GM21576 (cell line): ENCODE measurements around the gene SLC30A7.
"Not testable (repeated sequence)": the region's sequence is repeated elsewhere in the genome, so short reads cannot be mapped to it uniquely, and the experiment has no call there.

Experiments used
- ATAC-seq: cut with Tn5 transposase; IDR thresholded peaks from one replicate; pipeline ENCODE4 v1.9.1; 2021; ENCODE audit warnings: mild to moderate bottlenecking, moderate library complexity; ENCODE audit not compliant: unreplicated experiment

Gene SLC30A7

DNA sequence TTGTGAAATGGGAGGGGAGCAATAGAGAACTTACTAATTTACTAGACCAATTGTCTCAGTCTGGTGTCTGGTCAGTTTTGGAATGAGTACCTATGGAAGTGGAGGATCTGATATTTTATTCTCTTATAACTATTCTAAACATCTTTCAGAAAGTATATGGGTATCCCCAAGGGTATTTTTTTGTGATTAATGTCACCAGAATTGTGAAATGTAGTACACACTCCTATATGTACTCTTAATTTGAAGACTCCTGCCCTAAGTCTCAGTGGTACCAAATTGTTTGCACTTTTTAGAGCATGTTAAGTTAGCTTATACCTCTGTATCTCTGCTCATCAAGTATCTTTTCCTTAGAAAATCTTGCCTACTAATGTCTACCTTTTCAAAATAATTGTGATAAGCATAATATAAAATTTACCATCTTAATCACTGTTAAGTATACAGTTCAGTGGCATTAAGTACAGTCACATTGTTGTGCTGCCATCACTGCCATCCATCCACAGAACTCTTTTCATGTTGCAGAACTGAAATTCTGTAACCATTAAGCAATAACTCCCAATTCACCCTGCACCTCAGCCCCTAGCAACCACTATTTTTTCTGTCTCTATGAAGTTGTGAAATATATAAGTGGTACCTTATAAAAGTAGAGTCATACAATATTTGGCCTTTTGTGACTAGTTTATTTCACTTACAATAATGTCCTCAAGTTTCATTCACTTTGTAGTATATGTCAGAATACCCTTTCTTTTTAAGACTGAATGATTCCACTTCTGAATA, 40.5 kb downstream of the SLC30A7 start:
- ATAC-seq, result no peak

DNA sequence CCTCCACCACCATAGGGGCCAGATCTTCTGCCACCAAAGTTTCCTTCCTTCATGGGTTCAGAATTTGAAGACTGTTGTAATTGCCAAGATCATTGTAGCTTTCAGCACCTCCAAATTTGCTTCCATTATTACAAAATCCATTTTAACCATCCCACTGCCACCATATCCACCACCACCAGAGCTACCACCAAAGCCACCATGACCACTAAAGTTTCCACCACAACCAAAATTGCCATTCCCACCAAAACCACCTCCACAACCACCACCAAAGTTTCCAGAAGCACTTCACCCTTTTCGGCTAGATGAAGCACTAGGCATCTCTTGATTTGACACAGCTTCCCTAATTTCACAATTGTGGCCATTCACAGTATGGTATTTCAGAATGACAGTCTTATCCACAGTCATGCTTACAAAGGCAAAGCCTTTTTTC, 45.2 kb downstream of the SLC30A7 start:
- no peak for ATAC-seq

DNA sequence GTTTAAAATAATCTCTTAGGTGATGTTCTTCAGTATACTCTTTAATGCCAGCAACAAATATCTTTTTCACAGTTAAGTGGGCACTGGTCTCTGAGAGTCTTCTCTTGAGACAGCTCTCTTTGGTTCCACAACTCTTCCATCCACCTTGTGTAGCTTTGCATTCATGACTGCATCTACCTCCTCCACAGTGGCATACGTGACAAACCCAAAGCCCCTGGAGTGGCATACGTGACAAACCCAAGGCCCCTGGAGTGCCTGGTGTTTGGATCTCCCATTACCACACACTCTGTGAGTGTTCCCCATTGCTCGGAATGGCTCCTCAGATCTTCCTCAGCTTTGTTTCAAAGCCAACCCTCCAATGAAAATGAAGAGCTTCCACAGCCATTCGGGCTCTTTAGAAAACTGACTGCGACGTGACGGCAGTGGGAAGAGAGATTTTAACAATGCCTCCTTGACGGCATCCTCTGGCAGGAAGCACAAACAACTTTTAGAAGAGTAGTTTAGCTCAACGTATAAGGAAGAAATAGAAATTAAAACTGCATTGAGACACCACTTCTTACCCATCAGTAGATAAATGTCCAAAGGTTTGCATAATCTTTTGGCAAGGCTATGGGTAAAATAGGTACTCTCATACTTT, 45.8 kb downstream of the SLC30A7 start:
- ATAC-seq, result no peak

- no peak for ATAC-seq
These were observed 46.6 kb downstream of the SLC30A7 start for GRCh38 chr1:100942304-100943046.

GRCh38 chr1:100943533-100943932, 47.6 kb downstream of the SLC30A7 start:
- ATAC-seq, result no peak

- ATAC-seq, result not testable (repeated sequence)
These were observed 50.2 kb downstream of the SLC30A7 start for GRCh38 chr1:100946064-100946463.

DNA sequence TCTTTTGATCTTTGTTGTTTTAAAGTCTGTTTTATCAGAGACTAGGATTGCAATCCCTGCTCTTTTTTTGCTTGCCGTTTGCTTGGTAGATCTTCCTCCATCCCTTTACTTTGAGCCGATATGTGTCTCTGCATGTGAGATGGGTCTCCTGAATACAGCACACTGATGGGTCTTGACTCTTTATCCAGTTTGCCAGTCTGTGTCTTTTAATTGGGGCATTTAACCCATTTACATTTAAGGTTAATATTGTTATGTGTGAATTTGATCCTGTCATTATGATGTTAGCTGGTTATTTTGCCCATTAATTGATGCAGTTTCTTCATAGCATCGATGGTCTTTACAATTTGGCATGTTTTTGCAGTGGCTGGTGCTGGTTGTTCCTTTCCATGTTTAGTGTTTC, 51.9 kb downstream of the SLC30A7 start:
- ATAC-seq, result not testable (repeated sequence)

DNA sequence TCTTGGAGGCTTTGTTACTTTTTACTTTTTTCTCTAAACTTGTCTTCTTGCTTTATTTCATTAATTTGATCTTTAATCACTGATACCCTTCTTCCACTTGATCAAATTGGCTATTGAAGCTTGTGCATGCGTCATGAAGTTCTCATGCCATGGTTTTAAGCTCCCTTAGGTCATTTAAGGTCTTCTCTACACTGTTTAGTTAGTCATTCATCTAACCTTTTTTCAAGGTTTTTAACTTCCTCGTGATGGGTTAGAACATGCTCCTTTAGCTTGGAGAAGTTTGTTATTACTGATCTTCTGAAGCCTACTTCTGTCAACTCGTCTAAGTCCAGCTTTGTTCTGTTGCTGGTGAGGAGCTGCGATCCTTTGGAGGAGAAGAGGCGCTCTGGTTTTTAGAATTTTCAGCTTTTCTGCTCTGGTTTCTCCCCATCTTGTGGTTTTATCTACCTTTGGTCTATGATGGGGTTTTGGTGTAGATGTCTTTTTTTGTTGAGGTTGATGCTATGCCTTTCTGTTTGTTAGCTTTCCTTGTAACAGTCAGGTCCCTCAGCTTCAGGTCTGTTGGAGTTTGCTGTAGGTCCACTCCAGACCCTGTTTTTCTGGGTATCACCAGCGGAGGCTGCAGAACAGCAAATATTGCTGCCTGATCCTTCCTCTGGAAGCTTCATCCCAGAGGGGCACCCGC, 53.0 kb downstream of the SLC30A7 start:
- ATAC-seq, result not testable (repeated sequence)

DNA sequence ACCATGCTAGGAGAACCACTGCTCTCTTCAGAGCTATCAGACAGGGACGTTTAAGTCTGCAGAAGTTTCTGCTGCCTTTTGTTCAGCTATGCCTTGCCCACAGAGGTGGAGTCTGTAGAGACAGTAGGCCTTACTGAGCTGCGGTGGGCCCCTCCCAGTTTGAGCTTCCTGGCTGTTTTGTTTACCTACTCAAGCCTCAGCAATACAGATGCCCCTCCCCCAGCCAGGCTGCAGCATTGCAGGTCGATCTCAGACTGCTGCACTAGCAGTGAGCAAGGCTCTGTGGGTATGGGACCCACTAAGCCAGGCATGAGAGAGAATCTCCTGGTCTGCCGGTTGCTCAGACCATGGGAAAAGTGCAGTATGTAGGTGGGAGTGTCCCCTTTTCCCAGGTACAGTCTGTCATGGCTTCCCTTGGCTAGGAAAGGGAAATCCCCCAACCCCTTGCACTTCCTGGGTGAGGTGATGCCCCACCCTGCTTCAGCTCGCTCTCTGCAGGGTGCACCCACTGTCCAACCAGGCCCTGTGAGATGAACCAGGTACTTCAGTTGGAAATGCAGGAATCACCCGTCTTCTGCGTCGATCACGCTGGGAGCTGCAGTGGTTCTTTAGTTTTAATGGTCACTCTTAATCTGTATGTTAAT, 53.7 kb downstream of the SLC30A7 start:
- peak; percentile 93 for ATAC-seq

- no peak for ATAC-seq
These were observed 54.4 kb downstream of the SLC30A7 start for GRCh38 chr1:100950337-100950736.

DNA sequence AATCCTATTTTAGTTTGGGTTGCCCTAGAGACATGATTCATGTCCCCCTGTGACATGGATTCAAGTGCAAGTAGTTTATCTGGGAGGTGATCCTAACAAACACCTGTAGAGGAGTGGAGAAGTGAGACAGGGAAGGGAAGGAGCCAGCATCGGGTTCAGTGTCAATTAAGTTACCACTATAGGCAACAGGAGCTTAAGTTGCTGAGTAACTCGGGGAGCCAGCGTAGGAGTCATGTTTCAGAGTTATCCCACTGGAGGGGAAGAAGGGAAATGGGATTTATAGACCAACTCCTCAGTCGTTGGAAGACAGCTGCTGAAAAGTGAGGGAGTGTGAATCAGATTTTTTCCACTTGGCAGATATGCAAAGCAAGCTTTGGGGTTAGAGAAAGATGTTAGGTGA, 54.9 kb downstream of the SLC30A7 start:
- no peak for ATAC-seq

DNA sequence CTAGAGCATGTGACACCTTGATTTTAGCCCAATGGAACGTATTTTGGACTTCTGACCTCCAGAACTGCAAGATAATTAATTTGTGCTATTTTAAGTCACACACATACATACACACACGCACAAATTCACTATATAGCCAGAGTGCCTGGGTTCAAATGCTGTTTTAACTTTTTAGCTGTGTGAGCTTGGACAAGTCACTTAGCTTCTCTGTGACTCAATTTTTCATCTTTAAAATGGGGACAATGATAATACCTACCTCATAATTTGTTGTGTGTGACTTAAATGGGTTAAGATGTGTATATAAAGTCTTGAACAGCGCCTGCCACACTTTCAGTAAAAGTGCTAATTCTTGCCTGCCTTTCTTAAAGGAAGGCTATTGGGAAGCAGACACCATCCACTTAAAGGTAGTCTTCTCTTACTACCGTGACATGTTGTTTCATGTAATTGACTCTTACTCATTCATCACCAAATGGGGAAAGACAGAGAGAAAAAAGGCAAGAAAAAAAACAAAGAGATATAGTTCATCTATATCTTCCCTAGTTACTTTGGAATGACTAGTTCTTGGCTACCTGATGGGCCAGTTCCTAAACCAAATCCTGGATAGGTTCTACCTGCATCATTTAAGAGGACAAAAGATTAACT, 56.3 kb downstream of the SLC30A7 start:
- ATAC-seq, result no peak

GRCh38 chr1:100952970-100953369, 57.1 kb downstream of the SLC30A7 start:
- ATAC-seq, result not testable (repeated sequence)

GRCh38 chr1:100953960-100954730, 58.3 kb downstream of the SLC30A7 start:
- no peak for ATAC-seq

DNA sequence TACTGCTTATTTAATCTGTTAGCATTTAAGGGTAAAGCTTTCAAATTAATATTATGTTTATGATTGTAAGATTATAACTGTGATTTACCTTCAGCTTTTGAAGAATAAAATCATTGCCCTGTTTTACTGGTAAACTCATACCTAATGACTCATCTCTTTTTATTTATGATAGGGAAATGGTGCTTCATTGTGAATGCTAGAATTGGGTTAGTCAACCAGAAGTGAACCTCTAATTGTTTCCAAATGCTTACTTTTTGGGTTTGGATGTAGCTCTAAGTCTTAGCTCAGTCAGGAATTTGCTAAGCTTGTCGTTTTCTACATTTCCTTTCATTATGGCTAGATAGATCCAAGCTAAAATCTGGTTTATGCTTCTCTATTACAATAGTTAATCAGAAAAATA, 59.4 kb downstream of the SLC30A7 start:
- no peak for ATAC-seq

- no peak for ATAC-seq
These were observed 63.7 kb downstream of the SLC30A7 start for GRCh38 chr1:100959502-100960060.

GRCh38 chr1:100960098-100960497, 64.2 kb downstream of the SLC30A7 start:
- no peak for ATAC-seq

- ATAC-seq, result no peak
These were observed 72.7 kb downstream of the SLC30A7 start for GRCh38 chr1:100968621-100969020.

DNA sequence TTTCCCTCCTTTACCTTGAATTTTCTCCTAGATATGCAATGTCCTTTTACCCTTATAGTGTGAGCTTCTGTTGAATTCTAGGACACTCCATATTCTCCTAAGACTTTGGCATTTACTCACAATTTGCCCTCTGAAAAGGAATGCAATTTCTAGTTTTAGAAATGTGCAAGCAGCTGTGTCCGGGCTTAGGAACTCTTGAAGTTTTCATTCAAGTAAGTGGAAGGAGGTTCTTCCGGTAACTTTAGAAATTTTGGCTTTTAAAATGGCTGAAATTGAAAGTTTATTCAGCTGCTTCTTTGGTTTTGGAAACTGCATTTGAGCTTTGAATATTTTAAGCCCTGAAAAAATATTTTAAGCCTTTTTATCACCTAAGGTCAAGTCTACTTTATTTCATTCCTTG, 73.4 kb downstream of the SLC30A7 start:
- no peak for ATAC-seq
